Measurements from ENCODE around the gene ATP5PD.
"Not testable (repeated sequence)": the region's sequence is repeated elsewhere in the genome, so short reads cannot be mapped to it uniquely, and the experiment has no call there.

ATP5PD gene

GRCh38 chr17:75013092-75013559, 33.6 kb downstream of the ATP5PD start:
- no peak for DNase-seq

DNA sequence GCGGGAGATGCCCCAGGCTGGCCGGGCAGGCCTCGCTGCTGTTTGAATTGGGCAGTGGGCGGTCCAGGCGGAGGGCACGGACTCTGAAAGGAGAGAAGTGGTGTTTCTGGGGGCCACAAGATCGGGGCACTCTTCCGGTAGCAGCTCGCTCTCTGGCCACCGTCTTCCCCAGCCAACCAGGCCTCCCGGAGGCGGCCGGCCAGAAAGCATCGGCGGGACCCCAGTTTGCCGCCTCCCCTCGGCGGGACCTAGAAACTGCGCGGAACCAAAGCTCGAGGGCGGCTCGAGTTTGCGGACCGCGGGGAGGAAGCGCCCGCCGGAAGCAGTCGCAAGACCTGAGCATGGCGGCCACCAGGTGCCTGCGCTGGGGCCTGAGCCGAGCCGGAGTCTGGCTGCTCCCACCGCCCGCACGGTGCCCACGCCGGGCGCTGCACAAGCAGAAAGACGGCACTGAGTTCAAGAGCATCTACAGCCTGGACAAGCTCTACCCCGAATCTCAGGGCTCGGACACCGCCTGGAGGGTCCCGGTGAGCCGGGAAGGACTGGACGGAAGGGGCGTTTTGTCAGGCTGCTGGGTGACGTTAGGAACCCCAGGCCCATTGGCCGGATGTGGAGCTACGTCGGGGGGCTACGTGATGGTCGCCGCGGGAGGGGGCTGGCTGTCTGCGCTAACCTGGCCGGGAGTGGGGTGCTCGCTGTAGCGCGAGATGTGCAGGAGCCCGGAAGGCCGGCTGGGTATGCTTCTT, 34.2 kb downstream of the ATP5PD start, which contains the start of gene MRPL58:
Gene MRPL58 (plus strand): TSS at position 325 of the 746 bp plus-strand sequence. CDS start 17 bp downstream, at position 342.
- DNase-seq = peak; percentile 73

DNA sequence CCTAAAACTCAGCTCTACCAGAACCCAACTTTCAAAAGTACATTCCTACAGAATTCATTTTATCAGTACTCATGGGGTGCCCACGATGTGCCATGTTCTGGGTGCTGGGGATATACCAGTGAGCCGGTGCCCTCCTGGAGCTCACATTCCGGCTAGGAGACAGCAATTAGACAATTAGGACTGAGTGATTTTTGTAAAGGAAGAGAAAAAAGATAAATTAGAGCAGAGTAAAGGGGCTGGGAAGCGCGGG, 34.7 kb downstream of the ATP5PD start:
- no peak for DNase-seq

DNA sequence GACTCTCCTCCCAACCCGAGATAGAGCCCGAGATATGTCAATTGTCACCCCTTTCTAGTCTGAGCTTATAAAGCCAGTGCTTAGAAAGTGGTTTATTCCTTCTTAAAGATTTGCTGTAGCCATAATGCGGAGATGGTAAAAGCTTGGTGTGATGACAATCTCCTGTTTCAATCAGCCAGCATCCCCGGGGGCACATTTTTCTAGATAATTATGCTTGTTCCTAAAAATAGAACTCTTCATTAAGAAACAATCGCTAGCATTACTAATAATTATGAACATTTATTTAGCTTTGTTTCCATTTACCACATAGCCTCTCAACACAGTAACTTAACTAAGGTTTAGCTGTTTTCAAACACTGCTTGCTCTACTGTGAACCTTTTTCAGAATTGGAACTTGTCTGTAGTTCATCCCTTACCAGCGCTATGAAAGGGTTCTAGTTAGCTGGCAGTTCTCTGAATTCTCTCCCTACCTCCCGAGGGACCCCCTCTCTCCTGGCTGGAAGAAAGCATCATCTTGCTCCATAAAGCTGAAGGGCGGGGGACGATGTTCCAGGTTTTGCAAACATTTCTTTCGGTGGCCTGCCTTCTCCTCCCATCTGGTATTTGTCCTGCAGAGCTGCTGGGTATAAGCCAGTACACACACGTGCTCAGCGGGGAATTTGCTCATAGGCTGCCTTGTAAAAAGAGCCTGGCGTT, 35.2 kb downstream of the ATP5PD start:
- DNase-seq = peak; percentile 9

DNA sequence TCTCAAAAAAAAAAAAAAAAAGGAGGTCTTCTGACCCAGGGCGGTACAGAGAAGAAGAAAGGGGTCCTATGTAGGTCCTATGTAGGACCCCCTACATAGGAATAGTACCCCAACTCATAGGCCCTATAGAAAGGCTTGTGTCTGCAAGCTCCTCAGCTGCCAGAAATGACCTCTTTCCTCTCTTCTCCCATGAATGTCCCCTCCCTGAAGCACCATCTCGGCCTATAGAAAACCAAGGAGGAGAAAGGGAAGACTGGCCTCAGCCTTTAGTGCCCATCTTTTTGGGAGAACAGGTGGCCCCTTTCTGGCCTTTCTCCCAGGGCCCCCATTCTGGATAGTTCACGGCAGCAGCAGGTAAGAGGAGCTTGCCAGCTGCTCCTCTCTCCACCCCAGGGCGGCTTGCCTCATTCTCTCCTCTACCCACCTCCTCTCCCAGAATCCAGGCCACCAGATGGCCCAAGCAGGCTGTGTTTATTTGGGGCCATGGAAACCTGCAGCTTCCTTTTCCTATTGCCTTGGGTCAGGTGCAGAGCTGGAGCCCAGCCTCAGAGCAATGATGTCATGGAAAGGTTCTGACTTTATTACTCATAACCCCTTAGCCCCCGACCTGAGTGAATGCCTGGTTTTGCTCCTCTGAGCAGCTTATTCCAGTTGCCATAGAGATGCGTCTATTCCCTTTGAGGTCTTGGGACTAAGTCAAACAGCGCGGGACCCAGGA, 35.9 kb downstream of the ATP5PD start:
- peak; percentile 85 for DNase-seq

DNA sequence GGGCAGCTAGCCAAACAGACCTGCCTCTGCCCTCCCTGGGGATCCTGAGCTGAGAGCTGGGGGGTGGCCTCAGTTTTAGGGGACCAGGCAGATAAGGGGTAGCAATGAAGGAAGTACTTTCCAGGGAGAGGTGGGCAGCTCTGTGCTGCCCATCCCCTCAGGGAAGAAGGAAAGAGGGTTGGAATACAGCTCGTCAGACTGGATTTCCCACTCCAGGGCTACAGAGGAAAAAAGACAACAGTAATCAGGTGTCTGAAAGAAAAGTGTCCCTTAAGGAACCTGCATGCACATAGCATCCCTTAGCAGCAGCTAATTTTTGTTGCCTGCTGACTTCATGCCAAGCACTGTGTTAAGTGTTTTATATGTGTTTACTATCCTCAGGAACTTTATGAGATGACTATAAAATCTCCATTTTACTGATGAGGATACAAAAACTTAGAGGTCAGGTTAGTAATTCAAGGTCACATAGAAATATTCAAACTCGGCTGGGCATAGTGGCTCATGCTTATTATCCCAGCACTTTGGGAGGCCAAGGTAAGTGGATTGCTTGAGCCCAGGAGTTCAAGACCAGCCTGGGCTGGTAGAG, 37.5 kb downstream of the ATP5PD start:
- DNase-seq = no peak

GRCh38 chr17:75008373-75008772, 38.4 kb downstream of the ATP5PD start:
- peak; percentile 74 for DNase-seq

DNA sequence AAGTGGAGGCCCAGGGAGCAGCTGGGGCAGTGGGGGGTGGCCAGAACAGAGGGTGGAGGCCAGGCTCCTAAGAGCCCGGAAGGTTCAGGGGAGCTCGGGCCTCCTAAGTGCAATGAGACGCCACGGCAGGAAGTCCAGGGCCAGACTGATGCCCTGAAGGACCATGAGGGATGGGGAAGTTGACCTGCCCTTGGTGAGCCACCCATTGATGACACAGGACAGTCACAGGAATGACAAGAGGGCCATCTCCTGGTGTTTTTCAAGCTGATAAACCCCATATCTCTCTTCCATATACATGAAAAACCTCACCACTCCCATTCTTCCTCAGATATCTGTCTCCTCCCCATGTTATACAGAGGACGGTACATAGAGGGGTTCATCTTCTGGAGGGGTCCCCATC, 40.1 kb downstream of the ATP5PD start:
- DNase-seq = no peak

GRCh38 chr17:75006084-75006483, 40.7 kb downstream of the ATP5PD start:
- not testable (repeated sequence) for DNase-seq

DNA sequence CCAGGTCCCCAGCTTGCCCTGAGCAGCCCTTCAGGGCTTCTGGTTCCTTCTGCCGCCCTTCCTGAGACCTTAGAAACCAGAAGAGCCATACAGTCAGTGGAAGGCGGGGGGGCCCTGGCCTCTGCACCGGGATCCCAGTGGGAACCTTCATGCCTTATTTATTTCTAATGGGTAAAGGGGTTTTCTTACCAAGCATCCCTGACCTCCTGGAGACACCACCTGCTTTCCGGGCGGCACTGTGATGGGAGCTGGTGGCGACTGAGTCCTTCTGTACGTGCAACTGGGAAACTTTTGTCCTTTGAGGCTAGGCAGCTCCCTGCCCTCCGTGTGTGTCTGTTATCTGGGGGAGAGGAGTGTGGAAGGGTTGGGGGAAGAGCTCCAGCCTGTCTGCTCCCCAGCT, 41.5 kb downstream of the ATP5PD start:
- DNase-seq = no peak

DNA sequence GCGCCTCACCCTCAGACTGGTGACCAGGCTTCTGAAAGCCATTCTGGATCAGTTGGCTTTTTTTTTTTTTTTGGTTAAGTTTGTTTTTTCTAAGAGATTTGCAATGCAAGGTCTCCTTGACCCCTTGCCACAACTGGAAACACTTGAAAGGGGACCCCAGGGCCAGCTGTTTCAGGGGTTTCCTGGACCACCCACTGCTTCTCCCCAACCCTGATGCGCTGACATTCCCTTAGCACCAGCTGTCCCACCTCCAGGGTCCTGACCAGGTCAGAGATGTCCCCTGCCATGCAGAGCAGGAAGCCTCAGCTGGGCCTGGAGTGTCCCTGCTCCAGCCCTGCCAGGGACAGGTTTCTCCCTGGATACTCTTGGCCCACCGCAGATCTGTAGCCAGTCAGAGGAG, 42.4 kb downstream of the ATP5PD start:
- DNase-seq = no peak

DNA sequence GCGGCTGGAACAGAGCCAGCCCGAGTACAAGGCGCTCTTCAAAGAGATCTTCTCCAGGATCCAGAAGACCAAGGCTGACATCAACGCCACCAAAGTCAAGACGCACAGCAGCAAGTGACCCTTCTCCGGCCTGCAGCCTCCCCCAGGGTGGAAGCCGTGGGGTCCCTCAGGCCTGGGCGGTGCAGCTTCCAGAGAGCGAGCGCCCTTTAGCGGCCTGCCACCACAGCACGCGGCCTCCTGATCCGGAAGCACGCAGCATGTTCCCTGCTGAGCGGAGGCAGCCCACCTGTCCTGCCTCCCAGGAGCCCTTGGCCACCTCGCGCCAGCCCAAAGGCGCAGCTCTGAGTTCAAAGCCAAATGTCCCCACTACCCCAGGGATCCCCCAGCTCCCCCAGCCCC, 42.8 kb downstream of the ATP5PD start:
- DNase-seq = no peak

DNA sequence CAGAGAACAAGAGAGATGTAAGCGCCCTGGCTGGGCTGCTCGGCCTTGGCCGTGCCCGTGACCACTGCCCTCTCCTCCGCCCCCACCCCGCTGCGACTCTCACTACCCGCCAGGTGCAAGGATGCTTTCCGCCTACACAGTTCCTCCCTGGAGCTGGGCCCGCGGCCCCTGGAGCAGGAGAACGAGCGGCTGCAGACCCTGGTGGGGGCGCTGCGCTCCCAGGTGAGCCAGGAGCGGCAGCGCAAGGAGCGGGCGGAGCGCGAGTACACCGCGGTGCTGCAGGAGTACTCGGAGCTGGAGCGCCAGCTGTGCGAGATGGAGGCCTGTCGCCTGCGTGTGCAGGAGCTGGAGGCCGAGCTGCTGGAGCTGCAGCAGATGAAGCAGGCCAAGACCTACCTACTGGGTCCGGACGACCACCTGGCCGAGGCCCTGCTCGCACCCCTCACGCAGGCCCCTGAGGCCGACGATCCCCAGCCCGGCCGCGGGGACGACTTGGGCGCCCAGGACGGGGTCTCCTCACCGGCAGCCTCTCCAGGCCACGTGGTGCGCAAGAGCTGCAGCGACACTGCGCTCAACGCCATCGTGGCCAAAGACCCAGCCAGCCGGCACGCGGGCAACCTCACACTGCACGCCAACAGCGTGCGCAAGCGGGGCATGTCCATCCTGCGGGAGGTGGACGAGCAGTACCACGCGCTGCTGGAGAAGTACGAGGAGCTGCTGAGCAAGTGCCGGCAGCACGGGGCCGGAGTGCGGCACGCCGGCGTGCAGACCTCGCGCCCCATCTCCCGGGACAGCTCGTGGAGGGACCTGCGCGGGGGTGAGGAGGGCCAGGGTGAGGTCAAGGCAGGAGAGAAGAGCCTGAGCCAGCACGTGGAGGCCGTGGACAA, 43.5 kb downstream of the ATP5PD start:
- DNase-seq = no peak

- no peak for DNase-seq
These were observed 44.6 kb downstream of the ATP5PD start for GRCh38 chr17:75001915-75002843.

GRCh38 chr17:74999523-74999922, 47.2 kb downstream of the ATP5PD start:
- DNase-seq = no peak

DNA sequence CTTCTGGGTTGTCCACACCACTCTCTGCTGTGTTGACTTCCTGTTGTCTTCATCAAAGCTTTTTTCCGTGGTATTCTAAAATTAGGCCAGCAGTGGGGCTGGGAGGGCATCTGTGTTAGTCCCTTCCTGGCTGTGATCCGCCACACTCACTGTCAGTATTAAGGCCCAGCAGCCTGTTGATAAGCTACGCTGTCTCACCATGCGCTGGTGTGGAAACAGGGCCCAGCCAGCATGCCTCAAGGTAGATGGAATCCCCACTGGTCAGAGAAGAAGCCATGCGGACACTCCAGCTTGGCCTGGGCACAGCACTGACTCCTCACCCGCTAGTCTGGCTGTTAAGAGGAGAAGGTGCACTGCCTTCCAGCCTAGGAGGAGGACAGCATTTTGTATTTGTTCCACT, 48.0 kb downstream of the ATP5PD start:
- DNase-seq = no peak

GRCh38 chr17:74995847-74996246, 50.9 kb downstream of the ATP5PD start:
- no peak for DNase-seq

- DNase-seq = no peak
These were observed 52.3 kb downstream of the ATP5PD start for GRCh38 chr17:74994440-74994839.

- DNase-seq = no peak
These were observed 54.5 kb downstream of the ATP5PD start for GRCh38 chr17:74992223-74992622.

GRCh38 chr17:74990581-74991105, 56.1 kb downstream of the ATP5PD start:
- no peak for DNase-seq

All from DMS153 (cell line).